IMR-90 (cell line): ENCODE results near the gene CXCR3. TPM values are rescaled to one million over a fixed set of nuclear protein-coding genes. Genes with fewer than 3 reads are reported as not detected.

Experiments
- ATAC-seq: fragments of 200-7000 bp; cut with Tn5 transposase; 2 replicates; pipeline ENCODE4 v1.9.1; 2020; ENCODE audit warnings: low read depth, mild to moderate bottlenecking, moderate library complexity
- BruUV-seq: library from RNA; stranded (reverse); fragments of 400-500 nt; replicated peaks from 2 replicates; lab custom pipeline; 2021; lab: Mats Ljungman, UMichigan
- CTCF ChIA-PET: fragments of 300-600 bp; formaldehyde crosslinking; extraction: SDS; loops from one replicate; lab custom pipeline; 2021; ENCODE audit warnings: antibody characterized with exemption; lab: Yijun Ruan, JAX
- POLR2A ChIA-PET: fragments of 300-600 bp; sonication (Branson Sonifier 250); formaldehyde crosslinking; loops from one replicate; lab custom pipeline; 2022; ENCODE audit warnings: antibody characterized with exemption; ENCODE audit not compliant: unreplicated experiment; lab: Charles Lee
- DNase-seq: peaks from one replicate; pipeline ENCODE4 v3.0.0; 2013
- H2AFZ ChIP-seq: replicated peaks from 2 replicates; pipeline ENCODE3; 2013; ENCODE audit warnings: low read length, mild to moderate bottlenecking; ENCODE audit not compliant: poor library complexity
- H2AK5ac ChIP-seq: 2 replicates; pipeline ENCODE4 v1.6.1; 2013; ENCODE audit warnings: low read depth, low read length, inconsistent platforms
- H2AK9ac ChIP-seq: replicated peaks from 2 replicates; pipeline ENCODE3; 2013; ENCODE audit warnings: mild to moderate bottlenecking, low read depth, low read length, moderate library complexity; ENCODE audit not compliant: poor library complexity
- H2BK120ac ChIP-seq: 2 replicates; pipeline ENCODE4 v1.6.1; 2013; ENCODE audit warnings: low read depth, low read length, inconsistent platforms
- H2BK15ac ChIP-seq: 3 replicates; pipeline ENCODE4 v1.6.1; 2013; ENCODE audit warnings: low read depth, low read length, inconsistent platforms
- H2BK20ac ChIP-seq: 2 replicates; pipeline ENCODE4 v1.6.1; 2013; ENCODE audit warnings: low read depth, mild to moderate bottlenecking, inconsistent platforms, low read length, moderate library complexity
- H2BK5ac ChIP-seq: 2 replicates; pipeline ENCODE4 v1.6.1; 2013; ENCODE audit warnings: mild to moderate bottlenecking, low read depth, low read length, inconsistent platforms; ENCODE audit not compliant: poor library complexity, severe bottlenecking
- H3K14ac ChIP-seq: replicated peaks from 2 replicates; pipeline ENCODE4 v1.6.1; 2013; ENCODE audit warnings: low read depth, low read length, inconsistent platforms
- H3K18ac ChIP-seq: 2 replicates; pipeline ENCODE4 v1.6.1; 2013; ENCODE audit warnings: low read depth, low read length, control low read depth
- H3K23ac ChIP-seq: 2 replicates; pipeline ENCODE4 v1.6.1; 2013; ENCODE audit warnings: low read depth, low read length, inconsistent platforms
- H3K27ac ChIP-seq: 2 replicates; pipeline ENCODE4 v1.5.1; 2013; ENCODE audit warnings: mild to moderate bottlenecking, control low read depth, low read length; ENCODE audit not compliant: insufficient read depth
- H3K27me3 ChIP-seq: 2 replicates; pipeline ENCODE4 v1.6.1; 2013; ENCODE audit warnings: low read length; ENCODE audit not compliant: control insufficient read depth, insufficient read depth
- H3K36me3 ChIP-seq: 2 replicates; pipeline ENCODE4 v1.6.1; 2013; ENCODE audit warnings: low read length, mixed read lengths; ENCODE audit not compliant: control insufficient read depth, insufficient read depth
- H3K4ac ChIP-seq: 2 replicates; pipeline ENCODE4 v1.6.1; 2013; ENCODE audit warnings: low read depth, low read length, inconsistent platforms
- H3K4me1 ChIP-seq: 2 replicates; pipeline ENCODE4 v1.6.1; 2013; ENCODE audit warnings: low read length, mixed read lengths; ENCODE audit not compliant: control insufficient read depth, insufficient read depth
- H3K4me2 ChIP-seq: 2 replicates; pipeline ENCODE4 v1.6.1; 2013; ENCODE audit warnings: low read depth, mild to moderate bottlenecking, control low read depth, low read length, moderate library complexity
- H3K4me3 ChIP-seq: 2 replicates; pipeline ENCODE4 v1.5.1; 2013; ENCODE audit warnings: low read depth, mild to moderate bottlenecking, control low read depth, low read length, moderate library complexity; ENCODE audit not compliant: insufficient read depth
- H3K56ac ChIP-seq: 2 replicates; pipeline ENCODE4 v1.6.1; 2013; ENCODE audit warnings: low read length, inconsistent platforms; ENCODE audit not compliant: insufficient read depth; ENCODE audit errors: extremely low read depth
- H3K79me1 ChIP-seq, 2 experiments: 2 replicates each; pipeline ENCODE4 v1.6.1; 2013; ENCODE audit warnings: low read length in 2 of 2, inconsistent platforms in 1 of 2, low read depth in 1 of 2
- H3K9ac ChIP-seq: 2 replicates; pipeline ENCODE4 v1.6.1; 2013; ENCODE audit warnings: low read depth, low read length, control low read depth
- H3K9me1 ChIP-seq: 2 replicates; pipeline ENCODE4 v1.6.1; 2013; ENCODE audit warnings: low read length, inconsistent platforms; ENCODE audit not compliant: insufficient read depth
- H3K9me3 ChIP-seq: 2 replicates; pipeline ENCODE4 v1.6.1; 2013; ENCODE audit warnings: low read length; ENCODE audit not compliant: control insufficient read depth, insufficient read depth
- H4K20me1 ChIP-seq: 2 replicates; pipeline ENCODE4 v1.6.1; 2013; ENCODE audit warnings: low read length, inconsistent platforms; ENCODE audit not compliant: insufficient read depth
- H4K5ac ChIP-seq: 2 replicates; pipeline ENCODE4 v1.6.1; 2013; ENCODE audit warnings: mild to moderate bottlenecking, low read depth, low read length, control low read depth
- H4K8ac ChIP-seq, 2 experiments: 2 replicates each; pipeline ENCODE4 v1.6.1; 2013; ENCODE audit warnings: low read depth in 2 of 2, low read length in 2 of 2, control low read depth in 1 of 2, inconsistent platforms in 1 of 2
- H4K91ac ChIP-seq: 2 replicates; pipeline ENCODE4 v1.6.1; 2013; ENCODE audit warnings: low read depth, low read length, inconsistent platforms; ENCODE audit not compliant: insufficient read depth
- CEBPB ChIP-seq: IDR thresholded peaks from 2 replicates; pipeline ENCODE4 v1.6.1; 2012; ENCODE audit warnings: low read depth, low read length, improper control_type of control experiment
- CHD1 ChIP-seq: IDR thresholded peaks from 2 replicates; pipeline ENCODE4 v1.6.1; 2012; ENCODE audit warnings: low read depth, low read length, improper control_type of control experiment
- FOS ChIP-seq: fragments of 150-350 bp; IDR thresholded peaks from 2 replicates; pipeline ENCODE4 v1.6.1; 2016; ENCODE audit warnings: low read depth, low read length
- MAFK ChIP-seq: IDR thresholded peaks from 2 replicates; pipeline ENCODE4 v1.6.1; 2012; ENCODE audit warnings: low read depth, low read length, improper control_type of control experiment
- MAZ ChIP-seq: IDR thresholded peaks from 2 replicates; pipeline ENCODE4 v1.6.1; 2012; ENCODE audit warnings: low read depth, mild to moderate bottlenecking, low read length, improper control_type of control experiment, moderate library complexity, borderline replicate concordance
- NFE2L2 ChIP-seq: fragments of 150-350 bp; IDR thresholded peaks from 2 replicates; pipeline ENCODE4 v1.6.1; 2016; ENCODE audit warnings: low read depth, mild to moderate bottlenecking, low read length
- RCOR1 ChIP-seq: IDR thresholded peaks from 2 replicates; pipeline ENCODE4 v1.6.1; 2012; ENCODE audit warnings: mild to moderate bottlenecking, low read length, improper control_type of control experiment; ENCODE audit not compliant: insufficient replicate concordance
- RFX5 ChIP-seq: IDR thresholded peaks from 2 replicates; pipeline ENCODE4 v1.8.0; 2012; ENCODE audit warnings: low read depth, mild to moderate bottlenecking, low read length, moderate library complexity
- SMC3 ChIP-seq: fragments of 150-350 bp; IDR thresholded peaks from 2 replicates; pipeline ENCODE4 v1.6.1; 2016; ENCODE audit warnings: low read depth, mild to moderate bottlenecking, antibody characterized with exemption, low read length, moderate library complexity
- WGBS, 2 experiments: methylation state at CpG; one replicate each; pipeline versions ENCODE4 v1.1.5 to v1.1.7; 2013; ENCODE audit warnings: missing lambda C conversion rate in 2 of 2; ENCODE audit not compliant: insufficient read length in 1 of 2; ENCODE audit errors: extremely low coverage in 2 of 2; 5-methylcytosine and 5-hydroxymethylcytosine counted together
- dilution Hi-C: fragments of 300-500 bp; cut with HindIII; formaldehyde crosslinking; loops from one replicate; pipeline ENCODE4 v1.14.3; 2018; ENCODE audit warnings: low sequenced_read_pairs; ENCODE audit not compliant: unreplicated experiment
- in situ Hi-C: fragments of 300-500 bp; cut with MboI; formaldehyde crosslinking; loops from 3 replicates; pipeline ENCODE4 v1.14.3; 2019; ENCODE audit warnings: low sequenced_read_pairs, inconsistent platforms, mixed read lengths
- intact Hi-C: fragments of 100-400 bp; cut with micrococcal nuclease; formaldehyde crosslinking; loops from 2 replicates; pipeline ENCODE4 v1.10.0; 2022
- polyA plus RNA-seq, 3 experiments: library from polyadenylated mRNA; depleted of rRNA; stranded (reverse); fragments of >200 nt; gene quantifications; 2 replicates each; pipeline ENCODE4 v1.2.3, GENCODE V29; 2012; ENCODE audit warnings: low replicate concordance in 1 of 3
- total RNA-seq: library from RNA; depleted of rRNA; stranded (reverse); fragments of >200 nt; gene quantifications from 2 replicates; pipeline ENCODE4 v1.2.3, GENCODE V29; 2012
- TF ChIP-seq, protein P1 (sequence below): fragments of 150-350 bp; IDR thresholded peaks from 2 replicates; pipeline ENCODE4 v1.6.1; 2016; ENCODE audit warnings: low read depth, mild to moderate bottlenecking, low read length, moderate library complexity, borderline replicate concordance

CXCR3 gene
- total and polyA plus RNA-seq, 2 of the 4 experiments (the other 2 are of a cell fraction): not detected

DNA sequence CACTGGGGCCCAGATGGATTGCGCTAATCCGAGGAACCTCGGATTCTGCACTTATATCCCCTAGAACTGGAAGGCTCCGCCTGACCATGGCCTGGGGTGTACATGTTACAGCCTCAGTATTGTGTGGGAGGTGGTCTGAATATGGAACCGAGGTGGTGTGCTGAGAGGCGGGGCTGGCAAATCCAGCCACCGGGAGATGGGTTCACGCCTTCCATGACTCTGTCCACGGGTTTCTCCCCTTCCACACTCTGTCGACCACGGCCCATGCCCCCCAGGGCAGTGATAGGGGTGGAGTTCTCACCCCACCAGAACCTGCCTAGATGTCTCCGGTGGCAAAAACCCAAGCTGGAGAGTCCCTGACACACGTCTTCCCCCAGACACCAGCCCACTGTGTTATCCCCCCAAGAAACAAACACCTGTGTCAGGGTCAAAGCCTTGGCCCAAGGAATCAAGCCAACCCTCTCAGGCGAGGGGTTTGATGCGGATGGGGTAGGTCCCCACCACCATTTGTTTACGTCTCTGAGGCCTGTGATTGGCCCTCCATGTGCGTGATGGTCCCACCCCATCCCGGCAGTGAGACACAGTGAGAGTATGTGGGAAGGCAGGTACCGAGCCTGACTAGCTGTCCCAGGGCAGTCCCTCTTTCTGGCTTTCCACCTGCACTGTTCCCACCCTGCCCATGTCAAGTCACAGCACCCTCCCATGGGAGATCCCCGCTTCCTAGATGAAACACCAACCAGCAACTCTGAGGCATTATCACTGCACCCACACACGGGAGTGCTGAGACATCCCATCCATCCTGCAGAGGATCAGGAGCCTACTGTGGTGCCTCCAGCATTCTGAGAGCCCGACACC is 42.5 kb upstream of the CXCR3 start:
- Histone ChIP-seq H3K4me1 (no peaks in the 10 kb centered on the region), H3K27ac (no peak overlapping the region), H3K18ac (no peak overlapping the region), H3K14ac (no peak overlapping the region), H2BK5ac (no peak overlapping the region), H3K9me3 (no peaks in the 10 kb centered on the region; the same call in 1 of the 2 replicates), H2BK120ac (no peak overlapping the region), H3K9me1 (no peaks in the 10 kb centered on the region), H2BK20ac (no peak overlapping the region), H4K91ac (no peak overlapping the region), H3K27me3 (peaks cover 4% of the 10 kb centered on the region), H4K20me1 (no peaks in the 10 kb centered on the region), H3K23ac (no peak overlapping the region), H2AK5ac (no peak overlapping the region), H3K36me3 (no peaks in the 10 kb centered on the region), H4K8ac (no peak overlapping the region), H2AK9ac (no peak overlapping the region), H3K79me1 (no peaks in the 10 kb centered on the region), H3K9ac (no peak overlapping the region), H3K4me2 (no peak overlapping the region), H2BK15ac (no peak overlapping the region), H3K56ac (no peak overlapping the region), H3K4ac (no peak overlapping the region), H2AFZ (no peak overlapping the region), H4K5ac (no peak overlapping the region), H3K4me3 (no peak overlapping the region)
- in situ Hi-C loops (loop anchor here (25.0 kb wide), 1 partner anchor 202 kb away; no protein-coding TSS in a partner anchor), intact Hi-C loops (no loop called here), dilution Hi-C loops (no loop called here)
- TF ChIP-seq SMC3 (no peak), MAZ (no peak), RCOR1 (no peak), CHD1 (no peak), RFX5 (no peak), MAFK (no peak), NFE2L2 (no peak), CEBPB (no peak), FOS (no peak)
- TF ChIP-seq, protein P1, sequence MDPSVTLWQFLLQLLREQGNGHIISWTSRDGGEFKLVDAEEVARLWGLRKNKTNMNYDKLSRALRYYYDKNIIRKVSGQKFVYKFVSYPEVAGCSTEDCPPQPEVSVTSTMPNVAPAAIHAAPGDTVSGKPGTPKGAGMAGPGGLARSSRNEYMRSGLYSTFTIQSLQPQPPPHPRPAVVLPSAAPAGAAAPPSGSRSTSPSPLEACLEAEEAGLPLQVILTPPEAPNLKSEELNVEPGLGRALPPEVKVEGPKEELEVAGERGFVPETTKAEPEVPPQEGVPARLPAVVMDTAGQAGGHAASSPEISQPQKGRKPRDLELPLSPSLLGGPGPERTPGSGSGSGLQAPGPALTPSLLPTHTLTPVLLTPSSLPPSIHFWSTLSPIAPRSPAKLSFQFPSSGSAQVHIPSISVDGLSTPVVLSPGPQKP: no peak
- CTCF ChIA-PET: no interaction called here
- BruUV-seq: no TSS peak
- ATAC-seq: no peak
- DNase-seq: no peak
- POLR2A ChIA-PET: no interaction called here
- 63% methylated on average over 2 of the region's 22 CpGs; no CpG with 5 or more reads in 1 of the 2 experiments for WGBS, 2 experiments
